PC-3 (cell line): ENCODE results near the gene SALL3. TPM values are rescaled to one million over a fixed set of nuclear protein-coding genes. Genes with fewer than 3 reads are reported as not detected.

Experiments used
- ATAC-seq: fragments of 200-7000 bp; cut with Tn5 transposase; 2 replicates; pipeline ENCODE4 v1.9.1; 2020; ENCODE audit warnings: mild to moderate bottlenecking, moderate library complexity
- BruUV-seq: library from RNA; stranded (reverse); fragments of 400-500 nt; replicated peaks from 2 replicates; lab custom pipeline; 2021; lab: Mats Ljungman, UMichigan
- CTCF ChIA-PET: fragments of 300-600 bp; sonication (Branson Sonifier 250); formaldehyde crosslinking; loops from one replicate; lab custom pipeline; 2022; ENCODE audit warnings: antibody characterized with exemption; lab: Charles Lee
- POLR2A ChIA-PET: fragments of 300-600 bp; sonication (Branson Sonifier 250); formaldehyde crosslinking; loops from one replicate; lab custom pipeline; 2022; ENCODE audit warnings: antibody characterized with exemption; ENCODE audit not compliant: unreplicated experiment; lab: Charles Lee
- DNase-seq: peaks from one replicate; pipeline ENCODE4 v3.0.0-alpha.2; 2015
- H2AFZ ChIP-seq: fragments of 300-600 bp; sonication (generic); 2 replicates; pipeline ENCODE4 v1.6.0; 2016; ENCODE audit warnings: antibody characterized with exemption, low read length
- H3F3A ChIP-seq: fragments of 300-600 bp; sonication (generic); one replicate; pipeline ENCODE4 v1.6.0; 2017; ENCODE audit warnings: antibody characterized with exemption, low read length, control low read depth, mild to moderate bottlenecking; ENCODE audit not compliant: unreplicated experiment
- H3K27ac ChIP-seq: fragments of 300-600 bp; sonication (generic); 2 replicates; pipeline ENCODE4 v1.5.1; 2016; ENCODE audit warnings: mild to moderate bottlenecking, low read length
- H3K27me3 ChIP-seq: fragments of 300-600 bp; sonication (generic); 2 replicates; pipeline ENCODE4 v1.6.1; 2016; ENCODE audit warnings: low read length, mixed read lengths
- H3K36me3 ChIP-seq: fragments of 300-600 bp; sonication (generic); 2 replicates; pipeline ENCODE4 v1.6.1; 2016; ENCODE audit warnings: low read depth, mixed run types, low read length, mixed read lengths
- H3K4me1 ChIP-seq: fragments of 300-600 bp; sonication (generic); 2 replicates; pipeline ENCODE4 v1.5.1; 2016; ENCODE audit warnings: low read length; ENCODE audit not compliant: insufficient read depth
- H3K4me2 ChIP-seq: fragments of 300-600 bp; sonication (generic); 2 replicates; pipeline ENCODE4 v1.6.0; 2016; ENCODE audit warnings: low read length
- H3K4me3 ChIP-seq: fragments of 300-600 bp; sonication (generic); 2 replicates; pipeline ENCODE4 v1.5.1; 2016; ENCODE audit warnings: mild to moderate bottlenecking, low read length, mixed read lengths
- H3K79me2 ChIP-seq: fragments of 300-600 bp; sonication (generic); 2 replicates; pipeline ENCODE4 v1.6.1; 2017; ENCODE audit warnings: low read length, mixed read lengths
- H3K9ac ChIP-seq: fragments of 300-600 bp; sonication (generic); 2 replicates; pipeline ENCODE4 v1.6.0; 2016; ENCODE audit warnings: mild to moderate bottlenecking, low read length
- H3K9me2 ChIP-seq: fragments of 300-600 bp; sonication (generic); replicated peaks from 2 replicates; pipeline ENCODE4 v1.6.1; 2016; ENCODE audit warnings: mixed run types, low read length, mixed read lengths
- H3K9me3 ChIP-seq: fragments of 300-600 bp; sonication (generic); 2 replicates; pipeline ENCODE4 v1.6.1; 2016; ENCODE audit warnings: low read length, mixed read lengths
- H4K20me1 ChIP-seq: fragments of 300-600 bp; sonication (generic); 2 replicates; pipeline ENCODE4 v1.6.1; 2016; ENCODE audit warnings: low read length, mixed read lengths
- EZH2 ChIP-seq: fragments of 300-600 bp; sonication (generic); IDR thresholded peaks from one replicate; pipeline ENCODE4 v1.6.1; 2017; ENCODE audit warnings: antibody characterized with exemption, mild to moderate bottlenecking, low read length; ENCODE audit not compliant: unreplicated experiment
- EZH2phosphoT487 ChIP-seq: fragments of 300-600 bp; sonication (generic); IDR thresholded peaks from 2 replicates; pipeline ENCODE4 v1.6.1; 2018; ENCODE audit warnings: mild to moderate bottlenecking, antibody characterized with exemption, low read length, borderline replicate concordance
- intact Hi-C: fragments of 100-400 bp; cut with micrococcal nuclease; formaldehyde crosslinking; loops from 2 replicates; pipeline ENCODE4 v1.9.0; 2023
- total RNA-seq: library from RNA; depleted of rRNA; stranded (reverse); fragments of >200 nt; gene quantifications from 2 replicates; pipeline ENCODE4 v1.2.3, GENCODE V29; 2014
- TF ChIP-seq, protein P1 (sequence below): fragments of 300-600 bp; sonication (generic); conservative IDR thresholded peaks from 2 replicates; pipeline ENCODE4 v1.5.1; 2017; ENCODE audit warnings: antibody characterized with exemption, low read depth, mild to moderate bottlenecking, low read length

SALL3 gene
- total RNA-seq, 1 experiment from 2014 or later, result not detected

DNA sequence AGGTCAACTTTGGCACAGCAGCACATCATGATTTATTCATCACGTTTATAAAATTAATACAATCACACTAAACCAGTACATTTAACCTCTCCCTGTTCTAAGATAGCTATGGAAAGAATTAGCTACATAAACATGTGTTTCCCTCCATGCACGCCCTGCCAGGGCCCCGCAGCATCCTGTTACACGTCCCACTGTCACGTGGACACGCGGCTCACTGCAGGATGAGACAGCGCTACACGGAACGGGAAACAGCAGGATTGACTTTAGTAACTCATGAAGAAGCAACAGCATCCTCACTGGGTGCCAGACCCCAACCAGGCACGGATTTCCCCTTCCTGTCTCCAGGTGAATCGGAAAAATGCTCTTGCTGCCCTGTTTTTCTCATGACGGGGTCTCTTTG, 30.9 kb upstream of the SALL3 start:
- DNase-seq (no peak), ATAC-seq (no peak)
- H3K36me3 ChIP-seq, result no peaks in the 10 kb centered on the region
- no peaks in the 10 kb centered on the region for H3K9me3 ChIP-seq
- ChIA-PET POLR2A (no interaction called here), CTCF (no interaction called here)
- no TSS peak for BruUV-seq
- H2AFZ ChIP-seq, result no peak overlapping the region
- no peaks in the 10 kb centered on the region for H4K20me1 ChIP-seq
- no peak overlapping the region for H3K27ac ChIP-seq
- H3K9me2 ChIP-seq, result no peaks in the 10 kb centered on the region
- no peaks in the 10 kb centered on the region for H3F3A ChIP-seq
- no peak overlapping the region for H3K4me2 ChIP-seq
- TF ChIP-seq, protein P1, sequence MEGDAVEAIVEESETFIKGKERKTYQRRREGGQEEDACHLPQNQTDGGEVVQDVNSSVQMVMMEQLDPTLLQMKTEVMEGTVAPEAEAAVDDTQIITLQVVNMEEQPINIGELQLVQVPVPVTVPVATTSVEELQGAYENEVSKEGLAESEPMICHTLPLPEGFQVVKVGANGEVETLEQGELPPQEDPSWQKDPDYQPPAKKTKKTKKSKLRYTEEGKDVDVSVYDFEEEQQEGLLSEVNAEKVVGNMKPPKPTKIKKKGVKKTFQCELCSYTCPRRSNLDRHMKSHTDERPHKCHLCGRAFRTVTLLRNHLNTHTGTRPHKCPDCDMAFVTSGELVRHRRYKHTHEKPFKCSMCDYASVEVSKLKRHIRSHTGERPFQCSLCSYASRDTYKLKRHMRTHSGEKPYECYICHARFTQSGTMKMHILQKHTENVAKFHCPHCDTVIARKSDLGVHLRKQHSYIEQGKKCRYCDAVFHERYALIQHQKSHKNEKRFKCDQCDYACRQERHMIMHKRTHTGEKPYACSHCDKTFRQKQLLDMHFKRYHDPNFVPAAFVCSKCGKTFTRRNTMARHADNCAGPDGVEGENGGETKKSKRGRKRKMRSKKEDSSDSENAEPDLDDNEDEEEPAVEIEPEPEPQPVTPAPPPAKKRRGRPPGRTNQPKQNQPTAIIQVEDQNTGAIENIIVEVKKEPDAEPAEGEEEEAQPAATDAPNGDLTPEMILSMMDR, result no peak
- TF ChIP-seq EZH2 (no peak), EZH2phosphoT487 (no peak)
- no peaks in the 10 kb centered on the region for H3K79me2 ChIP-seq
- H3K4me3 ChIP-seq, result no peak overlapping the region
- H3K27me3 ChIP-seq, result peaks cover 74% of the 10 kb centered on the region
- no peak overlapping the region for H3K9ac ChIP-seq
- intact Hi-C loops, result no loop called here
- no peaks in the 10 kb centered on the region for H3K4me1 ChIP-seq

DNA sequence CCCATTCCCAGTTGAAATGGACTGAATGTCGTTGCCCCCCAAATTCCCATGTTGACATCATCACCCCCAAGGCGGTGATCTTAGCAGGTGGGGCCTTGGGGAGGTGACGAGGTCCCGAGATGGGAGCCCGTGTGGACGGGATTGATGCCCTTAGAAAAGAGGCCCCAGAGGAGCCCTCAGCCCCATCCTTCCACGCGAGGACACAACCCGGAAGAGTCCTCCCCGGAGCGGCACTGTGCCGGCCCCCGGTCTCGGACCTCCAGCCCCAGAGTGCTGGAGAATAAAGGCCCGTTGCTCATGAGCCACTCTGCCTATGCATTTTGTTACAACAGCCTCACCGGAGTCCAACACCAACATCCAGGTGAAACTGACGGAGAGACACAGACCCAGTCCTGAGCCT, 30.4 kb upstream of the SALL3 start:
- DNase-seq (no peak), ATAC-seq (no peak)
- no peak overlapping the region for H3K4me3 ChIP-seq
- H3K4me1 ChIP-seq, result no peaks in the 10 kb centered on the region
- no peaks in the 10 kb centered on the region for H3K79me2 ChIP-seq
- BruUV-seq, result no TSS peak
- H3K27me3 ChIP-seq, result peaks cover 71% of the 10 kb centered on the region
- H4K20me1 ChIP-seq, result no peaks in the 10 kb centered on the region
- ChIA-PET CTCF (no interaction called here), POLR2A (no interaction called here)
- no peak overlapping the region for H2AFZ ChIP-seq
- H3K36me3 ChIP-seq, result no peaks in the 10 kb centered on the region
- no peaks in the 10 kb centered on the region for H3K9me3 ChIP-seq
- TF ChIP-seq, protein P1, result no peak
- no peak for TF ChIP-seq EZH2
- TF ChIP-seq EZH2phosphoT487, result no peak
- no peaks in the 10 kb centered on the region for H3F3A ChIP-seq
- intact Hi-C loops, result no loop called here
- no peak overlapping the region for H3K9ac ChIP-seq
- no peaks in the 10 kb centered on the region for H3K9me2 ChIP-seq
- no peak overlapping the region for H3K27ac ChIP-seq
- no peak overlapping the region for H3K4me2 ChIP-seq

DNA sequence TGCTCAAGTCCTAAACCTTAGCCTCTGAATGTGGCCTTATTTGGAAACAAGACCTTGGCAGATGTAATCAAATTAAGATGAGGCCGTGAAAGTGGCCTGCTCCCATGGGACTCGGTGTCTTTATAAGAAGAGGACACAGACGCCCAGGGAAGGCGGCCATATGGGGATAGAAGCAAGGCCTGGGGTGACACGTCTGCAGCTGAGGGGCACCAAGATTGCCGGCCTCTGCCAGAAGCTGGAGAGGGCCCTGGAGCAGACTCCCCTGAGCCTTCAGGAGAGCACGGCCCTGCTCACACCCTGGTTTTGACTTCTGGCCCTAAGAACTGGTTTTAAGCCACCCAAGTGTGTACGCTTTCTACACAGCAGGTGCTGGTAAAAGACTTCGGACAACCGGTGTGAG, 29.2 kb upstream of the SALL3 start:
- Histone ChIP-seq H3K9ac (no peak overlapping the region), H3K4me3 (no peak overlapping the region), H3K4me2 (no peak overlapping the region), H3K27ac (no peak overlapping the region), H3K27me3 (peaks cover 71% of the 10 kb centered on the region), H3K9me2 (no peaks in the 10 kb centered on the region), H3K79me2 (no peaks in the 10 kb centered on the region), H3K4me1 (no peaks in the 10 kb centered on the region), H3K36me3 (no peaks in the 10 kb centered on the region), H2AFZ (no peak overlapping the region), H4K20me1 (no peaks in the 10 kb centered on the region), H3F3A (no peaks in the 10 kb centered on the region), H3K9me3 (no peaks in the 10 kb centered on the region)
- DNase-seq, result no peak
- TF ChIP-seq EZH2phosphoT487 (no peak), EZH2 (no peak)
- TF ChIP-seq, protein P1, result no peak
- CTCF ChIA-PET, result no interaction called here
- no TSS peak for BruUV-seq
- intact Hi-C loops, result no loop called here
- POLR2A ChIA-PET, result no interaction called here
- no peak for ATAC-seq
